GM23338 (cell line): ENCODE data around the gene ASGR1. TPM values are rescaled to one million over a fixed set of nuclear protein-coding genes. Genes with fewer than 3 reads are reported as not detected.

Experiments used
- ATAC-seq: fragments of 200-7000 bp; cut with Tn5 transposase; 3 replicates; pipeline ENCODE4 v1.9.1; 2020
- DNase-seq: peaks from one replicate; pipeline ENCODE4 v3.0.0-alpha.2; 2015; ENCODE audit warnings: low spot score
- H2AFZ ChIP-seq: fragments of 200-600 bp; sonication (generic); 2 replicates; pipeline ENCODE4 v1.8.0; 2016; ENCODE audit warnings: antibody characterized with exemption, mild to moderate bottlenecking, moderate library complexity
- H3F3A ChIP-seq: fragments of 200-600 bp; sonication (generic); replicated peaks from 2 replicates; pipeline ENCODE4 v1.8.0; 2017; ENCODE audit warnings: antibody characterized with exemption, mixed run types, low read depth
- H3K27ac ChIP-seq: fragments of 200-600 bp; sonication (generic); 2 replicates; pipeline ENCODE4 v1.6.1; 2016; ENCODE audit warnings: low read depth
- H3K27me3 ChIP-seq: fragments of 200-600 bp; sonication (generic); 2 replicates; pipeline ENCODE4 v1.8.0; 2016; ENCODE audit warnings: mild to moderate bottlenecking, mixed run types, moderate library complexity; ENCODE audit not compliant: insufficient read depth
- H3K36me3 ChIP-seq: fragments of 200-600 bp; sonication (generic); 2 replicates; pipeline ENCODE4 v1.8.0; 2016; ENCODE audit warnings: mild to moderate bottlenecking; ENCODE audit not compliant: insufficient read depth
- H3K4me1 ChIP-seq: fragments of 200-600 bp; sonication (generic); 2 replicates; pipeline ENCODE4 v1.8.0; 2016; ENCODE audit warnings: mild to moderate bottlenecking, moderate library complexity; ENCODE audit not compliant: insufficient read depth
- H3K4me2 ChIP-seq: fragments of 200-600 bp; sonication (generic); 2 replicates; pipeline ENCODE4 v1.7.1; 2017; ENCODE audit warnings: mixed run types
- H3K4me3 ChIP-seq: fragments of 200-600 bp; sonication (generic); 2 replicates; pipeline ENCODE4 v1.6.1; 2016; ENCODE audit warnings: mixed run types
- H3K79me2 ChIP-seq: fragments of 200-600 bp; sonication (generic); replicated peaks from 2 replicates; pipeline ENCODE4 v1.8.0; 2017; ENCODE audit warnings: mild to moderate bottlenecking; ENCODE audit not compliant: insufficient read depth
- H3K9me2 ChIP-seq: fragments of 200-600 bp; sonication (generic); 2 replicates; pipeline ENCODE4 v1.8.0; 2017; ENCODE audit not compliant: insufficient read depth
- H4K20me1 ChIP-seq: fragments of 200-600 bp; sonication (generic); replicated peaks from 2 replicates; pipeline ENCODE4 v1.8.0; 2017; ENCODE audit warnings: mild to moderate bottlenecking; ENCODE audit not compliant: insufficient read depth
- H3K27ac Mint-ChIP-seq: 2 replicates; pipeline ENCODE4 v1.8.0; 2020; ENCODE audit warnings: inconsistent platforms, mild to moderate bottlenecking, moderate library complexity, mixed read lengths
- H3K27me3 Mint-ChIP-seq: 3 replicates; pipeline ENCODE4 v1.8.0; 2022; ENCODE audit warnings: low read depth, mild to moderate bottlenecking, moderate library complexity, mixed read lengths, inconsistent platforms; ENCODE audit not compliant: insufficient read depth, poor library complexity
- H3K36me3 Mint-ChIP-seq: 3 replicates; pipeline ENCODE4 v1.8.0; 2021; ENCODE audit warnings: low read depth, mild to moderate bottlenecking, inconsistent platforms, moderate library complexity, mixed read lengths
- H3K4me1 Mint-ChIP-seq: 3 replicates; pipeline ENCODE4 v1.8.0; 2020; ENCODE audit warnings: mild to moderate bottlenecking, inconsistent platforms, mixed read lengths
- H3K4me3 Mint-ChIP-seq: 3 replicates; pipeline ENCODE4 v1.8.0; 2021; ENCODE audit warnings: moderate library complexity, mild to moderate bottlenecking, inconsistent platforms, mixed read lengths
- H3K9me3 Mint-ChIP-seq: 3 replicates; pipeline ENCODE4 v1.8.0; 2020; ENCODE audit warnings: moderate library complexity, mild to moderate bottlenecking, inconsistent platforms, mixed read lengths
- CREB1 ChIP-seq: fragments of 250-450 bp; sonication (Bioruptor Pico); IDR thresholded peaks from 2 replicates; pipeline ENCODE4 v1.5.0; 2020; ENCODE audit warnings: low read depth, mild to moderate bottlenecking, moderate library complexity
- EZH2 ChIP-seq: fragments of 200-600 bp; sonication (generic); IDR thresholded peaks from one replicate; pipeline ENCODE4 v1.8.0; 2017; ENCODE audit warnings: antibody characterized with exemption, mild to moderate bottlenecking, low read depth; ENCODE audit not compliant: unreplicated experiment
- EZH2phosphoT487 ChIP-seq: fragments of 200-600 bp; sonication (generic); IDR thresholded peaks from one replicate; pipeline ENCODE4 v1.8.1; 2018; ENCODE audit warnings: antibody characterized with exemption; ENCODE audit not compliant: unreplicated experiment
- JUNB ChIP-seq: IDR thresholded peaks from one replicate; pipeline ENCODE4 v1.6.1; 2016; ENCODE audit warnings: antibody characterized with exemption; ENCODE audit not compliant: unreplicated experiment
- NANOG ChIP-seq: IDR thresholded peaks from 2 replicates; pipeline ENCODE4 v1.6.1; 2016; ENCODE audit warnings: antibody characterized with exemption, borderline replicate concordance
- POLR2AphosphoS5 ChIP-seq: IDR thresholded peaks from 2 replicates; pipeline ENCODE4 v1.6.1; 2016; ENCODE audit warnings: antibody characterized with exemption, low read depth
- REST ChIP-seq: IDR thresholded peaks from one replicate; pipeline ENCODE4 v1.6.1; 2018; ENCODE audit warnings: antibody characterized with exemption; ENCODE audit not compliant: unreplicated experiment
- STAT1 ChIP-seq: IDR thresholded peaks from one replicate; pipeline ENCODE4 v1.6.1; 2016; ENCODE audit warnings: antibody characterized with exemption; ENCODE audit not compliant: unreplicated experiment
- ZNF114 ChIP-seq: fragments of 250-450 bp; sonication (Bioruptor Pico); IDR thresholded peaks from 2 replicates; pipeline ENCODE4 v1.5.0; 2020; ENCODE audit warnings: mild to moderate bottlenecking, moderate library complexity
- ZNF331 ChIP-seq: fragments of 250-450 bp; sonication (Bioruptor Pico); IDR thresholded peaks from 2 replicates; pipeline ENCODE4 v1.5.0; 2020; ENCODE audit warnings: low read depth, mild to moderate bottlenecking, moderate library complexity
- ZNF462 ChIP-seq: fragments of 250-450 bp; sonication (Bioruptor Pico); IDR thresholded peaks from 2 replicates; pipeline ENCODE4 v1.5.0; 2020; ENCODE audit warnings: mild to moderate bottlenecking, moderate library complexity
- polyA plus RNA-seq: library from polyadenylated mRNA; unstranded; fragments of >200 nt; fragmentation: Nextera tagmentation; extraction: Ambion mirVana; gene quantifications from 2 replicates; pipeline ENCODE4 v1.2.1, GENCODE V29; 2016
- total RNA-seq: library from RNA; depleted of rRNA; stranded (reverse); fragments of >200 nt; shearing (Covaris generic); gene quantifications from 2 replicates; pipeline ENCODE4 v1.2.3, GENCODE V29; 2014
- TF ChIP-seq, protein P1 (sequence below), 2 experiments: fragments of 200-600 bp in 1 of 2; sonication (generic) in 1 of 2; conservative IDR thresholded peaks; 2 replicates each; pipeline versions ENCODE4 v1.5.1 to v1.6.1; 2016 to 2017; ENCODE audit warnings: antibody characterized with exemption in 2 of 2, low read depth in 2 of 2, mild to moderate bottlenecking in 2 of 2, moderate library complexity in 1 of 2
- TF ChIP-seq, protein P2 (sequence below): IDR thresholded peaks from 2 replicates; pipeline ENCODE4 v1.6.1; 2016; ENCODE audit warnings: antibody characterized with exemption

The ASGR1 gene
- total and polyA plus RNA-seq, 2 experiments from 2014 or later: 8.3 to 9.0 TPM

GRCh38 chr17:7174603-7175326 is 4.4 kb downstream of the ASGR1 start:
- Mint-ChIP-seq H3K27me3 (peaks cover 13% of the 10 kb centered on the region), H3K27ac (no peak overlapping the region), H3K4me1 (peaks cover 12% of the 10 kb centered on the region; the same call in 2 of the 3 replicates), H3K9me3 (no peaks in the 10 kb centered on the region), H3K36me3 (peaks cover 5% of the 10 kb centered on the region; the same call in 2 of the 3 replicates), H3K4me3 (no peak overlapping the region)
- no peak overlapping the region for H3K27ac ChIP-seq
- TF ChIP-seq POLR2AphosphoS5 (no peak), CREB1 (no peak), NANOG (no peak), ZNF331 (CRISPR knock-in tag) (no peak), ZNF462 (no peak), EZH2phosphoT487 (no peak), EZH2 (no peak), ZNF114 (CRISPR knock-in tag) (no peak), REST (no peak), STAT1 (no peak), JUNB (no peak)
- TF ChIP-seq, protein P1, sequence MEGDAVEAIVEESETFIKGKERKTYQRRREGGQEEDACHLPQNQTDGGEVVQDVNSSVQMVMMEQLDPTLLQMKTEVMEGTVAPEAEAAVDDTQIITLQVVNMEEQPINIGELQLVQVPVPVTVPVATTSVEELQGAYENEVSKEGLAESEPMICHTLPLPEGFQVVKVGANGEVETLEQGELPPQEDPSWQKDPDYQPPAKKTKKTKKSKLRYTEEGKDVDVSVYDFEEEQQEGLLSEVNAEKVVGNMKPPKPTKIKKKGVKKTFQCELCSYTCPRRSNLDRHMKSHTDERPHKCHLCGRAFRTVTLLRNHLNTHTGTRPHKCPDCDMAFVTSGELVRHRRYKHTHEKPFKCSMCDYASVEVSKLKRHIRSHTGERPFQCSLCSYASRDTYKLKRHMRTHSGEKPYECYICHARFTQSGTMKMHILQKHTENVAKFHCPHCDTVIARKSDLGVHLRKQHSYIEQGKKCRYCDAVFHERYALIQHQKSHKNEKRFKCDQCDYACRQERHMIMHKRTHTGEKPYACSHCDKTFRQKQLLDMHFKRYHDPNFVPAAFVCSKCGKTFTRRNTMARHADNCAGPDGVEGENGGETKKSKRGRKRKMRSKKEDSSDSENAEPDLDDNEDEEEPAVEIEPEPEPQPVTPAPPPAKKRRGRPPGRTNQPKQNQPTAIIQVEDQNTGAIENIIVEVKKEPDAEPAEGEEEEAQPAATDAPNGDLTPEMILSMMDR (conservative IDR thresholded peaks at IDR 0.05; ENCODE audit: low read depth in 2 of 2): no peak
- TF ChIP-seq, protein P2, sequence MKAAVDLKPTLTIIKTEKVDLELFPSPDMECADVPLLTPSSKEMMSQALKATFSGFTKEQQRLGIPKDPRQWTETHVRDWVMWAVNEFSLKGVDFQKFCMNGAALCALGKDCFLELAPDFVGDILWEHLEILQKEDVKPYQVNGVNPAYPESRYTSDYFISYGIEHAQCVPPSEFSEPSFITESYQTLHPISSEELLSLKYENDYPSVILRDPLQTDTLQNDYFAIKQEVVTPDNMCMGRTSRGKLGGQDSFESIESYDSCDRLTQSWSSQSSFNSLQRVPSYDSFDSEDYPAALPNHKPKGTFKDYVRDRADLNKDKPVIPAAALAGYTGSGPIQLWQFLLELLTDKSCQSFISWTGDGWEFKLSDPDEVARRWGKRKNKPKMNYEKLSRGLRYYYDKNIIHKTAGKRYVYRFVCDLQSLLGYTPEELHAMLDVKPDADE: no peak
- H3K4me1 ChIP-seq: peaks cover 4% of the 10 kb centered on the region; the same call in 1 of the 2 replicates
- peak overlapping the region; percentile 89 for H2AFZ ChIP-seq
- peak overlapping the region; percentile 65 for H3K4me3 ChIP-seq
- no peaks in the 10 kb centered on the region for H3K9me2 ChIP-seq
- H4K20me1 ChIP-seq: no peaks in the 10 kb centered on the region
- peaks cover 21% of the 10 kb centered on the region for H3F3A ChIP-seq
- DNase-seq (no peak), ATAC-seq (no peak)
- peaks cover 60% of the 10 kb centered on the region for H3K27me3 ChIP-seq
- H3K36me3 ChIP-seq: no peaks in the 10 kb centered on the region
- no peaks in the 10 kb centered on the region for H3K79me2 ChIP-seq
- peak overlapping the region; percentile 85 for H3K4me2 ChIP-seq
